ENCODE results near the gene SDK1.

SDK1 gene

DNA sequence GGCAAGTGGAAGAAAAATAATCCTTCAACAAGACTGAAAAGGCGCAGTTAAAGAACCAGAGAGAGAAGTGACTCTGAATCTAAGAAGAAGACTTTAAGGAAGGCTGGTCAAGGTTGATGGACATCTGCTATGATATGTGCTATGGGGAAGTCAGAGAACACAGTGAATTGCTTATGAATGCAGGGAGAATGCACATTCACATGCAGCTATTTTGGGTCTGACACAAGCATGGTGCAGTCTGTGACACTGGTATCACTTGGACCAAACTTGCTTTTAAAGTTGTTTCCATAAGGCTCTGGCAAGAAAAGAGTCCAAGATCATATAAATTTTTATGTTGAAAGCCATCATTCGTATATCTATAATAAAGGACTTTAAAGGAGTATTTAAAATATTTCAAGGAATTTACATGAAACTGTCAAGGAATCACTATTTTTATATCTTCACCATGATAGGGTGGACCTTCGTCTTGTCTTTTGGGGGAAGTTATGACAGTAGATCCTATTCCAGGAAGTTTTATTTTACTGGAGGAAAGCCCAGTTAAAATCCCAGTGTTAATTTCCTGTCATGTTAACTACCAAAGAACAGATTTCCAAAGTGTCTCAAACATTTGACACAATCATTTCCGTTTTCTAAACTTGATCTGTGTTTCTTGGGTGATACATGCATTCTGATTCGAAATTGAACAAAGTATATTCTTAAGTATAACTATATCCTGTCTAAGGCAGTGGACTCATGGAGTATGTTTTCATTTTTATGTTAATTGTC lies 239.6 kb downstream of the SDK1 start:
- in situ Hi-C loops (cut with MboI; ENCODE audit: low pct_unique_long_range_greater_than_20kb, low sequenced_read_pairs, unreplicated experiment) = no loop called here
- TF ChIP-seq, protein P1, sequence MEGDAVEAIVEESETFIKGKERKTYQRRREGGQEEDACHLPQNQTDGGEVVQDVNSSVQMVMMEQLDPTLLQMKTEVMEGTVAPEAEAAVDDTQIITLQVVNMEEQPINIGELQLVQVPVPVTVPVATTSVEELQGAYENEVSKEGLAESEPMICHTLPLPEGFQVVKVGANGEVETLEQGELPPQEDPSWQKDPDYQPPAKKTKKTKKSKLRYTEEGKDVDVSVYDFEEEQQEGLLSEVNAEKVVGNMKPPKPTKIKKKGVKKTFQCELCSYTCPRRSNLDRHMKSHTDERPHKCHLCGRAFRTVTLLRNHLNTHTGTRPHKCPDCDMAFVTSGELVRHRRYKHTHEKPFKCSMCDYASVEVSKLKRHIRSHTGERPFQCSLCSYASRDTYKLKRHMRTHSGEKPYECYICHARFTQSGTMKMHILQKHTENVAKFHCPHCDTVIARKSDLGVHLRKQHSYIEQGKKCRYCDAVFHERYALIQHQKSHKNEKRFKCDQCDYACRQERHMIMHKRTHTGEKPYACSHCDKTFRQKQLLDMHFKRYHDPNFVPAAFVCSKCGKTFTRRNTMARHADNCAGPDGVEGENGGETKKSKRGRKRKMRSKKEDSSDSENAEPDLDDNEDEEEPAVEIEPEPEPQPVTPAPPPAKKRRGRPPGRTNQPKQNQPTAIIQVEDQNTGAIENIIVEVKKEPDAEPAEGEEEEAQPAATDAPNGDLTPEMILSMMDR (IDR thresholded peaks at IDR 0.05; ENCODE audit: extremely low read depth, insufficient read depth, missing control alignments) = no peak
- no peak for DNase-seq (ENCODE audit: low spot score)

DNA sequence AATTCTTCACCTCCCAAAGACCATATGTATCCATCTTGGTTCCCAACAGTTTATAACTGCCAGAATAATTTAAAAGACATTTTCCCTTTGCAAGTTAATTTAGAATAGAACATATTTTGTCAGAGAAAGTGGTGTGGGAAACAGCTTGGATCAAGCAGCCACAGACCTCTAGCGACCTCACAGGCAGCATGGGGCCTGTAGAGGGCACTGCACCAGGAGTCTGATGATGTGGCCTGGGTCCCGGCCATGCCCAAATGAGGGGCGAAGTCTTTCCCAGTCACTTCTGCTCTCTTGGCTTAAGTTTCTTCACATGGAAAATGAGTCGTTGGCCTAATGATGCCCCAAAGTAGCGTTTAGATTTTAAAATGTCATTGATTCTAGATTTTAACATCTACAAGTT lies 243.2 kb downstream of the SDK1 start:
- in situ Hi-C loops (cut with MboI; ENCODE audit: low pct_unique_long_range_greater_than_20kb, low sequenced_read_pairs, unreplicated experiment) = no loop called here
- DNase-seq (ENCODE audit: low spot score) = no peak
- TF ChIP-seq, protein P1 (IDR thresholded peaks at IDR 0.05; ENCODE audit: extremely low read depth, insufficient read depth, missing control alignments) = no peak

DNA sequence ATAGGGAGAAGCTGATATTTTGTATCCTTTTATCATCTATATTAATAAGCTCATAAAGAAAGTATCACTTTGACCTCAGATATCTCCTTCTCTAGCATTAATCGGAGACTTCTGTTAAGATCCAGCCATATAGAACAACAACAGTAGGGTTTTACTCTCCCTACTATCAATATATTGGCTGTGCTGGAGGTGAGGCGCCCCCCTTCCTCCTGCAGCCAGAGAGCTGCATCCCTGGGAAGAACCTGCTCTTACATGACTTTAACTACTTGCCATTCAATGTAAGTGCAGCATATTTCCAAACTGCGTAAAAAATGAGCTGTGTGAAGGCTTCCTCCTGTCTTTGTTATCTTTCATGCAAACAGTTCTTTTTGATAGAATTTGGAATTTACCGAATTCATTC lies 247.8 kb downstream of the SDK1 start:
- in situ Hi-C loops (cut with MboI; ENCODE audit: low pct_unique_long_range_greater_than_20kb, low sequenced_read_pairs, unreplicated experiment) = no loop called here
- DNase-seq (ENCODE audit: low spot score) = no peak
- TF ChIP-seq, protein P1 (IDR thresholded peaks at IDR 0.05; ENCODE audit: extremely low read depth, insufficient read depth, missing control alignments) = no peak

DNA sequence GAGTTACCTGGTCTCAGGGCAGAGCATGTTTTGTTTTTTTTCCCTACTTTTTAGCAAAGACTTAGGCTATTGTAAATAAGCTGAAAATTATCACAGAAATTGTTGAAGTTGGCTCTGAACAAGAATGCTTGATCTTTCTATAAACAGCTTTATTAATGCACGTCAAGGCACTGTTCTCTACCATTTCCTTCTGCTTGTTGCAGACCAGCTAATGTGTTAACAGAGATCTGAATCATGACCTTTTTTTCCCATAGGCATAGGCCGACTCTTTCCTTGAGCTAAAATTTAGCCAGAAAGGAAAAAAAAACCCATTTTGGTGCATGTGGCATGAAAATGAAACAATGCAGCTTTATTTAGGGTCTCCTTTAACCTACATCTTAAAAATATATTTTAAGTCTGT lies 248.5 kb downstream of the SDK1 start:
- DNase-seq (ENCODE audit: low spot score) = no peak
- in situ Hi-C loops (cut with MboI; ENCODE audit: low pct_unique_long_range_greater_than_20kb, low sequenced_read_pairs, unreplicated experiment) = no loop called here
- TF ChIP-seq, protein P1 (IDR thresholded peaks at IDR 0.05; ENCODE audit: extremely low read depth, insufficient read depth, missing control alignments) = no peak

DNA sequence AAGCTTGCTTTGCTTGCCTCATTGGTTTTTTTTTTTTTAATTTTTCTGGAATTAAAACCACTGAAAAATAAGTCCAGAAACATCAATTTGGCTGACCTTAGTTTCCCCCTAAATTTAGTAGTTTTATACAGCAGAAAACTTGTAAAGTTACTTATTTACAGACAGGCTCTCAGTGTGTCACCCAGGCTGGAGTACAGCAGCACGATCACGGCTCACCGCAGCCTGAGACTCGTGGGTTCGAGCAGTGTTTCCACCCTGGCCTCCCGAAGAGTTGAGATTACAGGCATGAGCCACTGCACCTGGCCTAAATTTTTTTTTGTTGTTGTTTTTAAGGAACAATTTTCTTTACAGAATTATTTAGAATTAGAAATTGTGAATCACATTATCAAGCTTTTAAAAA lies 250.5 kb downstream of the SDK1 start:
- DNase-seq (ENCODE audit: low spot score) = no peak
- TF ChIP-seq, protein P1 (IDR thresholded peaks at IDR 0.05; ENCODE audit: extremely low read depth, insufficient read depth, missing control alignments) = no peak
- in situ Hi-C loops (cut with MboI; ENCODE audit: low pct_unique_long_range_greater_than_20kb, low sequenced_read_pairs, unreplicated experiment) = no loop called here

DNA sequence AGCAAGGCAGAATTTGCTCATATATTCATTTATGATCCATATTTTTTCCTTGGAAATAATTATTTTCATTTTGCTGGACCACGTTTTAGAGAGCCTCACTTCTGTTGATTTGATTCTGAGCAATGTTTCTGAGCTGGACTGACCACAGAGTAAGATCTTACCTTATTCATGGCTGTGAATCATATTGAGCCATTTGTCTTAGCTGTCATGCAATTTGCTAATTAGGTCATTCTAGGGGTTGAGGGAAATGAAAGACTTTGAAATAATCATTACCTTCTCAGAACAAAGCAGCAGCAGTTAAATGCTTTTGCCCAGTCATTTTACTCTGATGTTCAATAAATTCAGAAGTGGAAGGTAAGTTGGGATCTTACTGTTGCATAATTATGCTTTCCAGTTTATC lies 251.4 kb downstream of the SDK1 start:
- no peak for DNase-seq (ENCODE audit: low spot score)
- in situ Hi-C loops (cut with MboI; ENCODE audit: low pct_unique_long_range_greater_than_20kb, low sequenced_read_pairs, unreplicated experiment) = no loop called here
- TF ChIP-seq, protein P1 (IDR thresholded peaks at IDR 0.05; ENCODE audit: extremely low read depth, insufficient read depth, missing control alignments) = no peak
